B cell (primary cell): Measurements from ENCODE around the gene DCTPP1. TPM values are rescaled to one million over a fixed set of nuclear protein-coding genes. Genes with fewer than 3 reads are reported as not detected.
A peak's percentile ranks its signal among the peaks of the same experiment; 100 is the strongest.

ENCODE experiments used
- ATAC-seq: fragments of 200-7000 bp; cut with Tn5 transposase; one replicate; pipeline ENCODE4 v1.10.0; 2021; ENCODE audit warnings: low read depth, mild to moderate bottlenecking, moderate number of reproducible peaks, moderate library complexity
- CTCF ChIA-PET: fragments of 350-600 bp; sonication (Branson Sonifier 250); formaldehyde crosslinking; loops from one replicate; lab custom pipeline; 2021; ENCODE audit warnings: antibody characterized with exemption, inconsistent platforms; lab: Charles Lee
- POLR2A ChIA-PET: fragments of 350-600 bp; sonication (Branson Sonifier 250); formaldehyde crosslinking; loops from one replicate; lab custom pipeline; 2021; ENCODE audit warnings: antibody characterized with exemption; lab: Charles Lee
- DNase-seq: peaks from one replicate; pipeline ENCODE4 v3.0.0; 2013
- H2AFZ ChIP-seq: 2 replicates; pipeline ENCODE4 v1.6.1; 2012; ENCODE audit warnings: mild to moderate bottlenecking, low read depth, low read length; ENCODE audit not compliant: insufficient read depth, poor library complexity, severe bottlenecking
- H3K27ac ChIP-seq, 2 donors: 1 replicate in 1 of 2; 2 replicates in 1 of 2; pipeline ENCODE4 v1.5.1; 2012 to 2013; ENCODE audit warnings: low read length in 2 of 2, mild to moderate bottlenecking in 2 of 2, moderate library complexity in 1 of 2
- H3K27me3 ChIP-seq, 4 experiments: fragments of 200-600 bp in 1 of 4; sonication (generic) in 1 of 4; replicated peaks in 1 of 4; 1 replicate in 2 of 4; 2 replicates in 2 of 4; pipeline versions ENCODE4 v1.6.1 to v1.7.0; 2013 to 2016; ENCODE audit warnings: low read length in 3 of 4, mild to moderate bottlenecking in 2 of 4, mixed read lengths in 1 of 4, moderate library complexity in 1 of 4; ENCODE audit not compliant: insufficient read depth in 4 of 4, control insufficient read depth in 3 of 4; ENCODE audit errors: control extremely low read depth in 1 of 4
- H3K36me3 ChIP-seq, 2 experiments: replicated peaks in 1 of 2; 1 replicate in 1 of 2; 2 replicates in 1 of 2; pipeline versions ENCODE4 v1.6.1 to v1.7.1; 2013; ENCODE audit warnings: low read length in 1 of 2; ENCODE audit not compliant: insufficient read depth in 2 of 2, control insufficient read depth in 1 of 2; ENCODE audit errors: control extremely low read depth in 1 of 2, extremely low read depth in 1 of 2
- H3K4me1 ChIP-seq, 2 donors: fragments of 200-600 bp in 1 of 2; sonication (generic) in 1 of 2; 1 replicate in 1 of 2; 2 replicates in 1 of 2; pipeline versions ENCODE4 v1.5.1 to v1.6.1; 2013 to 2017; ENCODE audit warnings: low read length in 2 of 2; ENCODE audit not compliant: control insufficient read depth in 2 of 2, insufficient read depth in 2 of 2
- H3K4me2 ChIP-seq: replicated peaks from 2 replicates; pipeline ENCODE3; 2012; ENCODE audit warnings: mild to moderate bottlenecking, low read depth, low read length; ENCODE audit not compliant: poor library complexity, severe bottlenecking
- H3K4me3 ChIP-seq, 5 experiments: fragments of 200-600 bp in 1 of 5; sonication (generic) in 1 of 5; 1 replicate in 3 of 5; 2 replicates in 2 of 5; pipeline versions ENCODE4 v1.5.1 to v1.7.0; 2011 to 2016; ENCODE audit warnings: low read length in 4 of 5, mild to moderate bottlenecking in 4 of 5, low read depth in 2 of 5, control low read depth in 1 of 5, moderate library complexity in 1 of 5; ENCODE audit not compliant: insufficient read depth in 1 of 5; ENCODE audit errors: control extremely low read depth in 1 of 5, extremely low read depth in 1 of 5
- H3K79me2 ChIP-seq: fragments of 200-600 bp; sonication (generic); one replicate; pipeline ENCODE4 v1.6.0; 2016; ENCODE audit warnings: low read length; ENCODE audit not compliant: control insufficient read depth, insufficient read depth
- H3K9ac ChIP-seq: fragments of 200-600 bp; sonication (generic); 2 replicates; pipeline ENCODE4 v1.6.1; 2017; ENCODE audit warnings: mild to moderate bottlenecking, low read length, moderate library complexity
- H3K9me3 ChIP-seq, 3 donors: one replicate each; pipeline versions ENCODE4 v1.6.1 to v1.7.1; 2013; ENCODE audit warnings: low read length in 2 of 3; ENCODE audit not compliant: control insufficient read depth in 2 of 3, insufficient read depth in 1 of 3; ENCODE audit errors: control extremely low read depth in 1 of 3
- H4K20me1 ChIP-seq: 2 replicates; pipeline ENCODE4 v1.6.0; 2012; ENCODE audit warnings: mild to moderate bottlenecking, low read length; ENCODE audit not compliant: insufficient read depth, control insufficient read depth, poor library complexity, severe bottlenecking
- H3K27ac Mint-ChIP-seq: one replicate; pipeline ENCODE4 v1.8.0; 2021; ENCODE audit warnings: mixed read lengths
- H3K27me3 Mint-ChIP-seq: one replicate; pipeline ENCODE4 v1.8.0; 2021; ENCODE audit warnings: mixed read lengths
- H3K4me1 Mint-ChIP-seq: one replicate; pipeline ENCODE4 v1.8.0; 2021; ENCODE audit warnings: mixed read lengths
- H3K4me3 Mint-ChIP-seq: one replicate; pipeline ENCODE4 v1.8.0; 2021; ENCODE audit warnings: mixed read lengths
- H3K9me3 Mint-ChIP-seq: one replicate; pipeline ENCODE4 v1.8.0; 2022; ENCODE audit warnings: mixed read lengths; ENCODE audit not compliant: insufficient read depth
- CTCF ChIP-seq: fragments of 200-600 bp; IDR thresholded peaks from one replicate; pipeline ENCODE4 v1.8.0; 2022; ENCODE audit warnings: antibody characterized with exemption, mild to moderate bottlenecking
- EZH2 ChIP-seq: IDR thresholded peaks from 2 replicates; pipeline ENCODE4 v1.6.1; 2012; ENCODE audit warnings: borderline replicate concordance, low read depth, mild to moderate bottlenecking, moderate library complexity, low read length; ENCODE audit not compliant: insufficient read depth, poor library complexity, severe bottlenecking
- WGBS: methylation state at CpG from one replicate; pipeline ENCODE4 v1.1.5; 2013; ENCODE audit warnings: missing lambda C conversion rate; ENCODE audit not compliant: insufficient coverage; 5-methylcytosine and 5-hydroxymethylcytosine counted together
- intact Hi-C: fragments of 100-400 bp; cut with micrococcal nuclease; formaldehyde crosslinking; loops from one replicate; pipeline ENCODE4 v1.10.0; 2022
- polyA plus RNA-seq: library from polyadenylated mRNA; depleted of rRNA; stranded (reverse); fragments of >200 nt; gene quantifications from 2 replicates; pipeline ENCODE4 v1.2.3, GENCODE V29; 2012
- total RNA-seq, 2 donors: library from RNA; stranded (reverse); fragments of 120-200 nt in 1 of 2; gene quantifications; 1 replicate in 1 of 2; 2 replicates in 1 of 2; pipeline versions ENCODE4 v1.2.3 to v1.2.4, GENCODE V29; 2013 to 2022

Gene DCTPP1
- total and polyA plus RNA-seq, 2 donors (not counting 1 experiment from before 2014, with no cell fraction given) = 25.0 to 30.3 TPM

GRCh38 chr16:30378236-30379157, 51.3 kb downstream of the DCTPP1 start:
- Mint-ChIP-seq H3K4me1 (peaks cover 50% of the 10 kb centered on the region), H3K27me3 (no peaks in the 10 kb centered on the region), H3K27ac (peak overlapping the region; percentile 100), H3K4me3 (peak overlapping the region; percentile 94), H3K9me3 (no peaks in the 10 kb centered on the region)
- H3K4me2 ChIP-seq = peak overlapping the region; percentile 100
- CTCF ChIA-PET = interaction anchor here (0.6 to 2.0 kb wide), 7 partner anchors 17 to 250 kb away, joined by 3 to 9 read pairs (median 4); partner anchors contain the start of genes ZNF48 and ZNF771
- H4K20me1 ChIP-seq = no peaks in the 10 kb centered on the region
- DNase-seq (peak; percentile 99), ATAC-seq (peak; percentile 85)
- intact Hi-C loops = loop anchor here (1.0 to 10.0 kb wide), 10 partner anchors 8 to 1454 kb away; partner anchors contain the start of genes ALDOA, CD2BP2, FBRS and ITGAL
- H3K27ac ChIP-seq = peak overlapping the region; percentile 97 to 100
- peak overlapping the region; percentile 42 to 87 (median 68) for H3K4me3 ChIP-seq
- peaks cover 0 to 2% of the 10 kb centered on the region in 2 experiments for H3K36me3 ChIP-seq
- H3K9me3 ChIP-seq = peaks cover 0 to 2% (median 0%) of the 10 kb centered on the region in 3 donors
- WGBS = under 1% methylated on average over 60 of the region's 67 CpGs
- TF ChIP-seq EZH2 (no peak), CTCF (no peak)
- H2AFZ ChIP-seq = peak overlapping the region; percentile 77
- H3K9ac ChIP-seq = peak overlapping the region; percentile 99
- no peaks in the 10 kb centered on the region for H3K27me3 ChIP-seq
- H3K4me1 ChIP-seq = peaks cover 33 to 64% of the 10 kb centered on the region in 2 donors
- POLR2A ChIA-PET = interaction anchor here (0.5 to 3.0 kb wide), 15 partner anchors 14 to 1855 kb away, joined by 3 to 11 read pairs (median 6); partner anchors contain the start of genes CORO1A, ZNF48 and ZNF771
- peaks cover 46% of the 10 kb centered on the region for H3K79me2 ChIP-seq
